ENCODE measurements around the gene HSF2BP.

DNA sequence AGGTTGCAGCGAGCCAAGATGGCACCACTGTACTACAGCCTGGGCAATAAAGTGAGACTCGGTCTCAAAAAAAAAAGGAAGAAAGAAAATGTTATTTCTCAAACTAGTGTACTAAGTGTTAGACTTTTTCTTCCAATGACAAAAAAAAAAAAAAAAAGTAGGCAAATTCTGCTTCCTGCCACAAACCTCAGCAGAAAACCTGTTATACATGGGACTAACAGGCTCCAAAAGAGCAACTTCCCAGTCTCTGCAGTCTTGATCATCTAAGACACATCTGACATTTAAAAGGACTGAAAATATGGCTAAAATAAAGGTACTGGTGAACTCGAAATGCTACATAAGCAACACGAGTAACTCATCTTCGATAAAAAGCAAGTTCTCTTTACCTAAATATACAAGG is 59.6 kb downstream of the HSF2BP start:
- TF ChIP-seq TEAD4 (IDR thresholded peaks at IDR 0.05) = no peak
- no peak for TF ChIP-seq CREB1 (IDR thresholded peaks at IDR 0.05; ENCODE audit: low read depth)
- TF ChIP-seq, protein P1, sequence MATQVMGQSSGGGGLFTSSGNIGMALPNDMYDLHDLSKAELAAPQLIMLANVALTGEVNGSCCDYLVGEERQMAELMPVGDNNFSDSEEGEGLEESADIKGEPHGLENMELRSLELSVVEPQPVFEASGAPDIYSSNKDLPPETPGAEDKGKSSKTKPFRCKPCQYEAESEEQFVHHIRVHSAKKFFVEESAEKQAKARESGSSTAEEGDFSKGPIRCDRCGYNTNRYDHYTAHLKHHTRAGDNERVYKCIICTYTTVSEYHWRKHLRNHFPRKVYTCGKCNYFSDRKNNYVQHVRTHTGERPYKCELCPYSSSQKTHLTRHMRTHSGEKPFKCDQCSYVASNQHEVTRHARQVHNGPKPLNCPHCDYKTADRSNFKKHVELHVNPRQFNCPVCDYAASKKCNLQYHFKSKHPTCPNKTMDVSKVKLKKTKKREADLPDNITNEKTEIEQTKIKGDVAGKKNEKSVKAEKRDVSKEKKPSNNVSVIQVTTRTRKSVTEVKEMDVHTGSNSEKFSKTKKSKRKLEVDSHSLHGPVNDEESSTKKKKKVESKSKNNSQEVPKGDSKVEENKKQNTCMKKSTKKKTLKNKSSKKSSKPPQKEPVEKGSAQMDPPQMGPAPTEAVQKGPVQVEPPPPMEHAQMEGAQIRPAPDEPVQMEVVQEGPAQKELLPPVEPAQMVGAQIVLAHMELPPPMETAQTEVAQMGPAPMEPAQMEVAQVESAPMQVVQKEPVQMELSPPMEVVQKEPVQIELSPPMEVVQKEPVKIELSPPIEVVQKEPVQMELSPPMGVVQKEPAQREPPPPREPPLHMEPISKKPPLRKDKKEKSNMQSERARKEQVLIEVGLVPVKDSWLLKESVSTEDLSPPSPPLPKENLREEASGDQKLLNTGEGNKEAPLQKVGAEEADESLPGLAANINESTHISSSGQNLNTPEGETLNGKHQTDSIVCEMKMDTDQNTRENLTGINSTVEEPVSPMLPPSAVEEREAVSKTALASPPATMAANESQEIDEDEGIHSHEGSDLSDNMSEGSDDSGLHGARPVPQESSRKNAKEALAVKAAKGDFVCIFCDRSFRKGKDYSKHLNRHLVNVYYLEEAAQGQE (IDR thresholded peaks at IDR 0.05; ENCODE audit: low read depth) = no peak
- no peak for TF ChIP-seq RAD21 (IDR thresholded peaks at IDR 0.05; ENCODE audit: low read depth)
- TF ChIP-seq TAF1 (IDR thresholded peaks at IDR 0.05; ENCODE audit: low read depth) = no peak
- no peak for TF ChIP-seq TCF12 (IDR thresholded peaks at IDR 0.05; ENCODE audit: low read depth)
- no peak for TF ChIP-seq YY1 (IDR thresholded peaks at IDR 0.05; ENCODE audit: low read depth)
- no peak for TF ChIP-seq FOXM1 (IDR thresholded peaks at IDR 0.05; ENCODE audit: borderline replicate concordance, low read depth)
- TF ChIP-seq, protein P2, sequence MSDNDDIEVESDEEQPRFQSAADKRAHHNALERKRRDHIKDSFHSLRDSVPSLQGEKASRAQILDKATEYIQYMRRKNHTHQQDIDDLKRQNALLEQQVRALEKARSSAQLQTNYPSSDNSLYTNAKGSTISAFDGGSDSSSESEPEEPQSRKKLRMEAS (IDR thresholded peaks at IDR 0.05) = no peak
- no peak for TF ChIP-seq EP300 (IDR thresholded peaks at IDR 0.05; ENCODE audit: borderline replicate concordance)

All from Ishikawa (cell line).